Head of caudate nucleus (tissue), 42 donors: Measurements from ENCODE around the gene CRYGN.
A peak's percentile ranks its signal among the peaks of the same experiment; 100 is the strongest.

ENCODE experiments used
- DNase-seq, 42 donors: peaks; one replicate each; pipeline versions ENCODE4 v3.0.0 to v3.0.0-alpha.2; 2020 to 2021; ENCODE audit warnings: mixed read lengths in 7 of 42
- intact Hi-C: fragments of 100-400 bp; cut with DNase I; formaldehyde crosslinking; loops from one replicate; pipeline ENCODE4 v1.15.0; 2022

Gene CRYGN

GRCh38 chr7:151461096-151461941, 21.4 kb upstream of the CRYGN start:
- intact Hi-C loops = no loop called here
- DNase-seq = no peak

GRCh38 chr7:151460474-151460855, 20.5 kb upstream of the CRYGN start:
- DNase-seq = peak in 2 of 42 donors; percentile 16 to 48
- intact Hi-C loops = no loop called here

- intact Hi-C loops = no loop called here
Observed at GRCh38 chr7:151459726-151460473, 20.0 kb upstream of the CRYGN start.

GRCh38 chr7:151457534-151457933, 17.6 kb upstream of the CRYGN start:
- intact Hi-C loops = no loop called here
- no peak for DNase-seq

More at GRCh38 chr7:151459726-151460473, 20.0 kb upstream of the CRYGN start:
- peak in 41 of 42 donors; percentile 36 to 85 (median 70) for DNase-seq

GRCh38 chr7:151456782-151457181, 16.8 kb upstream of the CRYGN start:
- intact Hi-C loops = no loop called here
- DNase-seq = peak in 3 of 42 donors; percentile 2 to 13 (median 3)

- peak in 3 of 42 donors; percentile 0 to 17 (median 13) for DNase-seq
- intact Hi-C loops = no loop called here
Observed at GRCh38 chr7:151456276-151456675, 16.3 kb upstream of the CRYGN start.

DNA sequence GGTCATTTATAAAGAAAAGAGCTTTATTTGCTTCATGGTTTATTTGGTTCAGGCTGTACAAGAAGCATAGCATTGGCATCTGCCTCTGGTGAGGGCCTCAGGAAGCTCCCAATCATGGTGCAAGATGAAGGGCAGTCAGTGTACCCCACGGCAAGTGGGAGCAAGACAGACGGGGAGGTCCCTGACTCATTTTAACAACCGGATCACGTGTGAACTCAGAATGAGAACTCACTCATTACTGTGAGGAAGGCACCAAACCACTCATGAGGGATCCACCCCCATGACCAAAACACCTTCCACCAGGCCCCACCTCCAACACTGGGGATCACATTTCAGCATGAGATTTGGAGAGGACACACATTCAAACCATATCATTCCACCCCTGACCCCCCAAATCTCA, 15.7 kb upstream of the CRYGN start:
- intact Hi-C loops = no loop called here
- DNase-seq = peak in 2 of 42 donors; percentile 1 to 10

DNA sequence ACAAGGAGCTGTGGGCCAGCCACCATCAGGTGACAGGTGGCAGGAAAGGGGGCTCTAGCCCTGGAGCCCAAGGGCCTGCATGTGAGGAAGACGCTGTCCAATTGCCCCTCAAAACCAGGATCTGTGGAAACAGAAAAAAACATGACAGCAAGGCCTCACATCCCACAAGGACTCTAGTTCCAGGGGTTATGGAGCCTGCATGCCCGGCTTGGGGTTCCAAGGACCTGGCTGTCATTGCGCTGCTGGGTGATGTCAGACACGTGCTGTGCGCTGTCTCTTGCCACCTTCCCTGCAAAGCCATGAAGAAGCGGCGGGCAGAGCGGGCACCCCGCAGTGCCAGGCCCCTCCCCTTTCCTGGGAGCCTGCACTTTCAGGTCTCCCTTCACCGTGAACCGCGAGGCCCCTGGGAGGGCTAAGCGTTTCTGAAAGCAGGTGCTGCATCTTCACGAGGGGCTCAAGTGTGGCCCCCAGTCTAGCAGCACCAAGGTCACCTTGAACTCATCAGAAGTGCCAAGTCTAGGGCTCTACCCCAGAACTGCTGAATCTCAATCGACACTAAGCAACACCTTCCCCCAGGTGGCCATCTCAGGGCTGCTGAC, 15.1 kb upstream of the CRYGN start:
- peak in 4 of 42 donors; percentile 0 to 23 (median 14) for DNase-seq
- intact Hi-C loops = loop anchor here (5.0 kb wide), 1 partner anchor 93 kb away; no protein-coding TSS in a partner anchor

GRCh38 chr7:151454305-151454704, 14.4 kb upstream of the CRYGN start:
- DNase-seq = peak in 5 of 42 donors; percentile 1 to 23 (median 16)
- intact Hi-C loops = loop anchor here (5.0 kb wide), 1 partner anchor 92 kb away; no protein-coding TSS in a partner anchor

DNA sequence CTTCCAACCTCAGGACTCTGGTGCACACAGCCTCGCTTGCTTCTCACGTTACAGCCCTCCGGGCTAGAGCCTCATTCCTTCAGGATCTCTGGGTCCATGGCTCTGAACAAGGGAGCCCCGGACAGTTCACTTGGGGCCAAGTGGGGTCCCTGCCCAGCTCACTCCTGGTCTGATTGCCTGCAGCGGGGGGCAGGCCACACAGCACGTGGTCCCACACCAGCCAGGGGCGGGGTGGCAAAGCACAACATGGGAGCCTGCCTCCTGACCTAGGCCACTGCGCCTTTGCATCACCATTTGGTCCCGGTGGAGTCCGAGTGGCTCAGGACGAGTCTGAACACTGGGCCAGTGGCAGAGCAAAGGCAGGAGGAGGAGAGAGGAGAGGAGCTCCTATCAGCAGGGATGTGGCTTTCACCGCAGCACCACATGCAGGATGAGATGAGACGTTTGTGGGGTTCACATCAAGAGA, 13.4 kb upstream of the CRYGN start:
- intact Hi-C loops = loop anchor here (5.0 kb wide), 1 partner anchor 91 kb away; no protein-coding TSS in a partner anchor
- DNase-seq = peak in 7 of 42 donors; percentile 0 to 39 (median 19)

DNA sequence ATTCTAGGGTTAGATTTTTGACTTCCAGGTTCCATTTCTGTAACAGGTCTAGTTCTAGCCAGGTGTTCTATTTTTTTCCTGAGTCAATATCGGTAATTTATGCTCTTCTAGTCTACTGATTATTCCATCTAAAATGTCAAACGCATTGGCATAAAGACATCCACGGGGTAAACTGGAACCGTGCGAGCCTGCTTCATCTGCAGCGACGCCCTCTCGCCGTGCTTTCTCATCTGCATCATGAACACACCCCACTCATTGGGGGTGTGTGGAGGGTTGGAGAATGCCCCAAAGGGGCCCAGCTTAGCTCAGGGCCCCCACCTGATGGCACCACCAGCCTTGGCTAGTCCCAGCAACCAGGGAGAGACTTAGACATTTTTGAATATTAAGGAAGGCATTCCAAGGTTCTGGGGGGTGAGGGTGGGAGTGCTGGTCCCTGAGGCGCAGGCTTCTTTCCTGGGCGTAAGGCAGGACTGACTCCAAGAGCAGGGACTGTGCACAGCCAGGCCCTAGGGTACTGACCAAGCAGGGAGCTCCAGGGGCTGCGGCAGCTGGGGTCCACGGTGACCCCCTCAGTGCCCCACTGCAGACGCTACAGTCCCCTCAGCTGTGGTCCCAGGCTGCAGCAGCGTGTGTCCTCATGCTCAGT, 12.9 kb upstream of the CRYGN start:
- DNase-seq = peak in 14 of 42 donors; percentile 5 to 52 (median 25)
- intact Hi-C loops = loop anchor here (5.0 kb wide), 1 partner anchor 91 kb away; no protein-coding TSS in a partner anchor

DNA sequence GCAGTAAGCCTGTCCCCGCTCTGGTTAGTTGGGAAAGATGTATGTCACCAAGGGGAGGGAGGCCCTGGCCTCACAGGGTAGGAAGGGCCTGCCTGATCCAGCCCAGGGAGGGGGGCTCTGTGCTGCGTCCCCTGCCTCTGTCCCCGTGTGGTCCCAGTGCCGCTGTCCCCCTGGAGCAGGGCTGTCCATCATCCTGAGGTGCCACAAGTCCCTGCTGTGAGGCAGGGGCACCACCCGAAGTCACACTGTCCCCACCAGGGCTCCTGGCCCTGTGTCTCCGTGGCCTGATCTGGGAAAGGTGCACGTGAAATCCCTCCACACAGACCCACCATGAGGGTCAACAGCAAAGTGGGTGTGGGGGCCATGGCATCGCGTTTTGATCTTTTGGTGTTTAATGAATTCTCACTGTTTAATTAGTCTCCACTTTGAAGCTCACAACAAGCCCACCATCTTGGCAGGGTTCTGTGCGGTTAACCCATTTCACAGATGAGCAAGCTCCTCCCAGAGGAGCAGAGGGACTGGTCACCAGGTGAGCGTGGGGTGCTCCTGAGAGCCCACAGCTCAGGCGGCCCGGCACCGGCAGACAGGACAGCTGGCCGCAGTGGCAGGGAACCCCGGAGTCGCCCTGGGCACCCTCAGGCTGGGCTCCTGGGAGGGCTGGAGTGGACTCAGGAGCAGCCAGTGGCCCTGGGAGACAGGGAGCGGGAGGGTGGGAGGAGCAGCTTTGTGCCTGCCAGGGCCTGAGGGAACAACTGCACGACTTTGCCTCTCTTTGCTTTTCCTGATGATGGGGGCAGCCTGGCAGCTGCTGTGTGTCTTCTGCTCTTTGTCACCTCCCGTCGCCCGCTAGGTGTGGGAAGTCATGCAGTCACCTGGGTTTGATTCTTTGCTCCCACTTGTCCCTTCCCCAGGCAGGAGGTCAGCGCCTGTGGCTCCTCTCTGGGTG, 12.0 kb upstream of the CRYGN start:
- peak in 14 of 42 donors; percentile 3 to 58 (median 30) for DNase-seq
- intact Hi-C loops = loop anchor here (5.0 kb wide), 1 partner anchor 90 kb away; no protein-coding TSS in a partner anchor

DNA sequence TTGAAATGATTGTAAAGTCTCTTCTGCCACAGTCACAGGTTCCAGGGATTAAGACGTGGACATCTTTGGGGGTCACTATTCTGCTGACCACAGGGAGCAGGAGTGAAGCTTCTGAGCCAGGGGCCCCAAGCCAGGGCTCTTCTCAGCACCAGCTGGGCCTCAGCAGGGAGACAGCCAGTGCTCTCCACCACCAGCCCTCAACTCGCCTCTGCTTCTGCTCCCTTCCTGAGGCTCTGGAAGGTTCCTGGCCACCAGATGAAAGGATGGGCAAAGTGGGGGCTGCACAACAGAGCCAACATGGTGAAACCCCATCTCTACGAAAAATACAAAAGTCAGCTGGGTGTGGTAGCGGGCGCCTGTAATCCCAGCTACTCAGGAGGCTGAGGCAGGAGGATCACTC, 11.2 kb upstream of the CRYGN start:
- peak in 6 of 42 donors; percentile 2 to 22 (median 7) for DNase-seq
- intact Hi-C loops = loop anchor here (5.0 kb wide), 1 partner anchor 89 kb away; no protein-coding TSS in a partner anchor

DNA sequence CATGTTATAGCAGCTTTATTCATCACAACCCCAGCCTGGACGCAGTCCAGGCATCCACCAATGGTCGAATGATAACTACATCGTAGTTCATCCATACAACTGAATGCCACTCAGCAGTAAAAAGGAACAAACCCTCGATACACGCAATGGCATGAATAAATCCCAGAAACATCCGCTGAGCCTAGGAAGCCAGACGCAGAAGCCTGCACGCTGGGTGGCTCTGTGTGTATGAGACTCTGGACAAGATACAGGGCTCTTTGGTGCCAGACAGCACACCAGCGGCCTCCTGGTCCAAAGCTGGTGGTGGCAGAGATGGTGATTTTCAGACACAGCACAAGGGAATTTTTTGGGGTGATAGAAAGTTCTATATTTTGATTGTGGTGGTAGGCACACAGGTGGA, 10.0 kb upstream of the CRYGN start:
- peak in 2 of 42 donors; percentile 8 to 20 for DNase-seq
- intact Hi-C loops = loop anchor here (5.0 kb wide), 1 partner anchor 88 kb away; no protein-coding TSS in a partner anchor

- intact Hi-C loops = no loop called here
- peak; percentile 34 to 82 (median 62) for DNase-seq
Observed at GRCh38 chr7:151448261-151449252, 8.6 kb upstream of the CRYGN start.

DNA sequence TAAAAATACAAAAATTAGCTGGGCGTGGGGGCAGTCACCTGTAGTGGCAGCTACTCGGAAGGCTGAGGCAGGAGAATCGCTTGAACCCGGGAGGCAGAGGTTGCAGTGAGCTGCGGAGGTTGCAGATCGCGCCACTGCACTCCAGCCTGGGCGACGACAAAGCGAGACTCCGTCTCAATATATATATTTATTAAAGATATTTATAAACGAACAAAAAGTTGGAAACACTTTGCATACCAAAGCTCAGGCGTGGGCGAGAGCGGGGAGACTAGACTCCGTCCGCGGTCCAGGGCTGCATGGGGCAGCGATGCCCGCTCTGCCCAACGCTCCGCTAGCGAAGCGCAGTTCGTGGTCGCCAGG, 7.9 kb upstream of the CRYGN start:
- intact Hi-C loops = no loop called here
- peak in 2 of 42 donors; percentile 27 to 39 for DNase-seq
